Measurements from ENCODE around the gene HS3ST4. TPM values are rescaled to one million over a fixed set of nuclear protein-coding genes. Genes with fewer than 3 reads are reported as not detected.

HS3ST4 gene
- total RNA-seq, 6 experiments from 2014 or later = not detected

DNA sequence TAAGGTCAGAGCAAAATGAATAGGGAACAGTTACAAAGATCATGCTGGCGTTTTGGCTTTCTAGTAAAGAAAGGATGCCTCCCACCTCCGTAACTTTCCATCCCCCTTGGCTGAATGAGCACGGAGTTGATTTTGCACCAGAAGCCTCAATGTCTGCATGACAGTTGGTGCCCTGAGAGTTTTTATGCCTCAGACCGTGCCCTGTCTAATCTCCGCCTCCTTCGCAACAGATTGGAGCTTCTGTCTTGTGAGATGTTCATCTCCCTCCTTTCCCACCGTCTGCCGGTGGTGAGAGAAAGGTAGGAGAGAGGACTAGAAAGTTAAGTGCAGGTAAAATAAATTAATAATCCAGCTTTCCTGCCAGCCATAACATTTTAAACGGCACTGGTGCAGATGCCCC is 1.9 kb downstream of the HS3ST4 start:
- Histone ChIP-seq H3K27me3 (peaks cover 0 to 10% of the 10 kb centered on the region in 2 donors), H3K4me1 (no peaks in the 10 kb centered on the region), H3K27ac (no peak overlapping the region), H3K4me3 (no peak overlapping the region), H3K9me3 (no peaks in the 10 kb centered on the region), H3K36me3 (no peaks in the 10 kb centered on the region)
- DNase-seq (no peak), ATAC-seq (no peak)
- WGBS (ENCODE audit: insufficient coverage, low coverage, low lambda C conversion rate, missing lambda C conversion rate) = 14% methylated on average over 9 of the region's 9 CpGs
- TF ChIP-seq, protein P1, sequence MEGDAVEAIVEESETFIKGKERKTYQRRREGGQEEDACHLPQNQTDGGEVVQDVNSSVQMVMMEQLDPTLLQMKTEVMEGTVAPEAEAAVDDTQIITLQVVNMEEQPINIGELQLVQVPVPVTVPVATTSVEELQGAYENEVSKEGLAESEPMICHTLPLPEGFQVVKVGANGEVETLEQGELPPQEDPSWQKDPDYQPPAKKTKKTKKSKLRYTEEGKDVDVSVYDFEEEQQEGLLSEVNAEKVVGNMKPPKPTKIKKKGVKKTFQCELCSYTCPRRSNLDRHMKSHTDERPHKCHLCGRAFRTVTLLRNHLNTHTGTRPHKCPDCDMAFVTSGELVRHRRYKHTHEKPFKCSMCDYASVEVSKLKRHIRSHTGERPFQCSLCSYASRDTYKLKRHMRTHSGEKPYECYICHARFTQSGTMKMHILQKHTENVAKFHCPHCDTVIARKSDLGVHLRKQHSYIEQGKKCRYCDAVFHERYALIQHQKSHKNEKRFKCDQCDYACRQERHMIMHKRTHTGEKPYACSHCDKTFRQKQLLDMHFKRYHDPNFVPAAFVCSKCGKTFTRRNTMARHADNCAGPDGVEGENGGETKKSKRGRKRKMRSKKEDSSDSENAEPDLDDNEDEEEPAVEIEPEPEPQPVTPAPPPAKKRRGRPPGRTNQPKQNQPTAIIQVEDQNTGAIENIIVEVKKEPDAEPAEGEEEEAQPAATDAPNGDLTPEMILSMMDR (IDR thresholded peaks at IDR 0.05) = no peak
- TF ChIP-seq POLR2A (IDR thresholded peaks at IDR 0.05) = no peak
- intact Hi-C loops (cut with DNase I) = no loop called here

DNA sequence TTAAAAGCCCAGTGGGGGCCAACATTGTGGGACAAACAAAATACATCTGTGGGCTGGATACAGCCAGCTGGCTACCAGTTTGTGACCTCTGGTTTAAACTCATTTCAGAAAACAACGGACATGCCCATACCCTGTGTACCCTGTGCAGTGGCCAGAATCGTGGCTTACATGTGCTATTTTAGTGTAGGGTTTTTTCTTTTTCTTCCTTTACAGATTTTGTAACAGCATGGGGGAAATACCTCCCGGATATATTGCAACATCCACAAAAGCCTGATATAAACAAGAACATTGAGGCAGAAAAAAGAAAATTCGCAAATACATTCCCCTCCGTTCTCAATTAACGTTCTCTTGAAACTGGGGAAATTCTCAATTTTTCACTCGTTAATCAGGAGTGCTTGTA is 7.3 kb downstream of the HS3ST4 start:
- TF ChIP-seq, protein P1 (IDR thresholded peaks at IDR 0.05) = no peak
- TF ChIP-seq POLR2A (IDR thresholded peaks at IDR 0.05) = no peak
- intact Hi-C loops (cut with DNase I) = no loop called here
- DNase-seq (no peak), ATAC-seq (peak in 1 of 4 donors; percentile 32)
- H3K4me3 ChIP-seq = no peak overlapping the region
- no peaks in the 10 kb centered on the region for H3K36me3 ChIP-seq
- WGBS (ENCODE audit: insufficient coverage, low coverage, low lambda C conversion rate, missing lambda C conversion rate) = 33% methylated on average over 7 of the region's 7 CpGs
- no peaks in the 10 kb centered on the region for H3K9me3 ChIP-seq
- H3K4me1 ChIP-seq = no peaks in the 10 kb centered on the region
- peaks cover 0 to 6% of the 10 kb centered on the region in 2 donors for H3K27me3 ChIP-seq
- no peak overlapping the region for H3K27ac ChIP-seq

DNA sequence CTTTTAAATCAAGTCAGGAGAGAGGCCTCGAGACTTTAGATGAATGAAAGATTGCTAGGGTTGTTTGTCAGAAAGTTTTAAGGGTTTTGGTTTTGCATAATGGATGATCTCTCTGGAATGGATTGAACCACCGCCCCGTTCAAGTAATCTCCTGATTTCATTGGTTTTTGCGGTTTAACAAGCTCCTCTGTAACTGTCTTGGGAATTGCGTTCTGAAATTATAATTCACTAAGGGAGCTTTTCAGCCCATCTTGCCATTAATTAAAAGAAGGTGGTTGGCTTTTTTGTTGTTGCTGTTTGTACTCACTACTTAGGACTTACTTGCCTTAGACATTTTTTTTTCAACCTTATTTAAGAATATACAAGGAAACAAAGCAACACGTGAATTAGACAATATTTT is 8.8 kb downstream of the HS3ST4 start:
- no peaks in the 10 kb centered on the region for H3K36me3 ChIP-seq
- intact Hi-C loops (cut with DNase I) = no loop called here
- ATAC-seq (no peak), DNase-seq (no peak)
- H3K4me1 ChIP-seq = no peaks in the 10 kb centered on the region
- no peaks in the 10 kb centered on the region for H3K9me3 ChIP-seq
- TF ChIP-seq, protein P1 (IDR thresholded peaks at IDR 0.05) = no peak
- TF ChIP-seq POLR2A (IDR thresholded peaks at IDR 0.05) = no peak
- H3K27ac ChIP-seq = no peak overlapping the region
- H3K4me3 ChIP-seq = no peak overlapping the region
- 61% methylated on average over 6 of the region's 6 CpGs for WGBS (ENCODE audit: insufficient coverage, low coverage, low lambda C conversion rate, missing lambda C conversion rate)
- H3K27me3 ChIP-seq = no peaks in the 10 kb centered on the region

DNA sequence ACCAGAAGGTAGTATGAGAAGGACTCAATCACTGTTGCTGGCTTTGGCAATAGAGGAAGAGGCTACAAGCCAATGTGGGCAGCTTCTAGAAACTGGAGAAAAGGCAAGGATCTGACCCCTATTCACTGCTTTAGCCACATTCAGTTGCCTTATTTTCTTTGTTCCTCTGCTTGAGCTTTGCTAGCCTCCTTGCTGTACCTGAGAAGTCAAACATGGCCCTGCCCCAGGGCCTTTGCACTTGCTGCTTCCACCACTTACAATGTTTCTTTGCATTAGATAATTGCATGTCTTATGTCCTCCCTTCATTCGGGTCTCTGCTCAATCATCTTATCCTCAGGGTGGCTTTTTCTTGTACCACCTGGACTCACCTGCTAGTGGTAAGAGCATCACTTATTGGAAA is 15.8 kb downstream of the HS3ST4 start:
- WGBS (ENCODE audit: insufficient coverage, low coverage, low lambda C conversion rate, missing lambda C conversion rate) = 40% methylated on average over 1 of the region's 1 CpG
- no peak for ATAC-seq
- H3K4me3 ChIP-seq = no peak overlapping the region
- no peak for TF ChIP-seq POLR2A (IDR thresholded peaks at IDR 0.05)
- TF ChIP-seq, protein P1 (IDR thresholded peaks at IDR 0.05) = no peak
- H3K4me1 ChIP-seq = no peaks in the 10 kb centered on the region
- no peaks in the 10 kb centered on the region for H3K36me3 ChIP-seq
- no peak overlapping the region for H3K27ac ChIP-seq
- intact Hi-C loops (cut with DNase I) = no loop called here
- DNase-seq = no peak
- H3K9me3 ChIP-seq = no peaks in the 10 kb centered on the region
- H3K27me3 ChIP-seq = no peaks in the 10 kb centered on the region
